Astrocyte of the cerebellum (primary cell): ENCODE results near the gene RTTN.

Source experiments
- DNase-seq: peaks from one replicate; pipeline ENCODE4 v3.0.0-alpha.2; 2011; ENCODE audit warnings: low read depth
- H3K4me3 ChIP-seq: 2 replicates; pipeline ENCODE4 v1.5.1; 2011; ENCODE audit warnings: mild to moderate bottlenecking, low read depth, low read length, moderate library complexity
- in situ Hi-C: cut with HindIII; loops from 2 replicates; pipeline ENCODE4 v1.10.0; 2017; ENCODE audit warnings: low sequenced_read_pairs
- TF ChIP-seq, protein P1 (sequence below): IDR thresholded peaks from 2 replicates; pipeline ENCODE4 v1.5.1; 2012; ENCODE audit warnings: low read length, low read depth, moderate library complexity, mild to moderate bottlenecking; ENCODE audit errors: missing control alignments

Gene RTTN

DNA sequence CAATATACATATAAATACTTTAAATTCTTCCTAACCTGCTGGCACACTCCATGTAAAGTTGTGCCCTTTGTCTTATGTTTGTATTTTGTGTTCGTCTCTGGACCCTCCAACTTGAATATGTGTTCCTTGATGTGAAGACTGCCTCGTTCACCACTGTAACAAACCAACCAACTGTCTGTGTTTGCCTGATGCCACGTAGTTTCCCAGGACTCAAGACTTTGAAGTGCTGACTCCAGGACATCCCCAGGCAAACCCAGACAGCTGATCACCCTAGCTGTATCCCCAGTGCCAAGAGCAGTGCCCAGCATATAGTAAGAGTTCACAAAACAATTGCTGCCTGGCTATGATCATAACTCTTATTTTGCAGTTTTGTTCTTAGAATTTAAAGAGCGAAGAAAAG is 242.3 kb downstream of the RTTN start:
- no peak overlapping the region for H3K4me3 ChIP-seq
- in situ Hi-C loops, result no loop called here
- TF ChIP-seq, protein P1, sequence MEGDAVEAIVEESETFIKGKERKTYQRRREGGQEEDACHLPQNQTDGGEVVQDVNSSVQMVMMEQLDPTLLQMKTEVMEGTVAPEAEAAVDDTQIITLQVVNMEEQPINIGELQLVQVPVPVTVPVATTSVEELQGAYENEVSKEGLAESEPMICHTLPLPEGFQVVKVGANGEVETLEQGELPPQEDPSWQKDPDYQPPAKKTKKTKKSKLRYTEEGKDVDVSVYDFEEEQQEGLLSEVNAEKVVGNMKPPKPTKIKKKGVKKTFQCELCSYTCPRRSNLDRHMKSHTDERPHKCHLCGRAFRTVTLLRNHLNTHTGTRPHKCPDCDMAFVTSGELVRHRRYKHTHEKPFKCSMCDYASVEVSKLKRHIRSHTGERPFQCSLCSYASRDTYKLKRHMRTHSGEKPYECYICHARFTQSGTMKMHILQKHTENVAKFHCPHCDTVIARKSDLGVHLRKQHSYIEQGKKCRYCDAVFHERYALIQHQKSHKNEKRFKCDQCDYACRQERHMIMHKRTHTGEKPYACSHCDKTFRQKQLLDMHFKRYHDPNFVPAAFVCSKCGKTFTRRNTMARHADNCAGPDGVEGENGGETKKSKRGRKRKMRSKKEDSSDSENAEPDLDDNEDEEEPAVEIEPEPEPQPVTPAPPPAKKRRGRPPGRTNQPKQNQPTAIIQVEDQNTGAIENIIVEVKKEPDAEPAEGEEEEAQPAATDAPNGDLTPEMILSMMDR, result no peak
- DNase-seq, result no peak

DNA sequence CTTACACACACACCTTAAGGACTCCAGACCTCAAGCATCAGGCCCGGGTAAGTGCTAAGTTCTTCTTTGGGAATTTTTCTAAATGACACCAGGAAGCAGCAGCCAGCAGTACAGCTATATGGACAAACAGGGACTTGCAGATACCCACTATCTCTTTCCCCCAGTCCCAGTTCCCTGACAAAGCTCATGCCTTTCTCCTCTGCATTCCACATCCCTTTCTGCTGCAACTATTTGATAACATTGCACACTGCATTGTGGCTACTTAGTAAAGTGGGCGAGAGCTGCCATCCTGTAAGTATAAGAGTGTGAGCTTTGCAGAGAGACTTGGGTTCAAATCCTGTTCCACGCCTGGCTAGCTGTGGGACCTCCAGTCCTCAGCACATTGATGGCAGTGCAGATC is 243.8 kb downstream of the RTTN start:
- TF ChIP-seq, protein P1, result no peak
- no peak for DNase-seq
- H3K4me3 ChIP-seq, result no peak overlapping the region
- in situ Hi-C loops, result no loop called here

DNA sequence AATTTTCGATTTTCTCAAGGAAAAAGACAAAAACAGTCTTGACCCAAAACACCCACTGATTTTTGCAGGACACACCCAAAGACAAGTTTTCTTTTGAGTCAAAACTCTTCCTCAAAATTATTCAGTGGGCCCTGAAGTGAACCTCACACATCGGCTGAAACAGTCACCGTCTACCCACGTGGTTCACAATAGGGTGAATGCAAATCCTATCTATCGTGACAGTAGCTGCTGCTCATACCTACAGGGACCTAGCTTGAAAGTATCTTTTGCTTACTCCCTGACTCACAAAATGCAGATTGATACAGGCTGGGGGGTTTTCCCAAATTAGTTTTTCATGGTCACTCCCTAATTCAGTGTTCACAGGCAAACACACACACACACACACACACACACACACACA is 247.1 kb downstream of the RTTN start:
- in situ Hi-C loops, result no loop called here
- TF ChIP-seq, protein P1, result no peak
- H3K4me3 ChIP-seq, result no peak overlapping the region
- DNase-seq, result no peak

DNA sequence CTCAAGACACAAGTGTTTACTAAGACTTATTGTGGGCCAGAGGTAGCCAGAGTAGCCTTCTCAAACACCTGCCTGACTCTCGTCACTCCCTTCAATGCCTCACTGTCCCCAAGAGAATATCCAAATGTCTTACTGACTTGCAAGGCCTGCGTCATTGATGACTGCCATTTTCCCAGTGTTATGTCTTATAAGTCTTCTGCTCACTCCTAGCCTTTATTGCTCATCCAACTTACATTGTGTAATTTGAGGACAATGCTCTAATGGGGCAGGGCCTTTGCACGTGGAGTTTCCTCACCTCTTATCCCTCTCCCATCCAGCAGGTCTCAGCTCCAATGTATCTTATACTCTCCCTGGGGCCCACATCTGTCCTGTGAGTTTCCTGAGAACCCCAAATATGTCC is 247.7 kb downstream of the RTTN start:
- in situ Hi-C loops, result no loop called here
- H3K4me3 ChIP-seq, result no peak overlapping the region

DNA sequence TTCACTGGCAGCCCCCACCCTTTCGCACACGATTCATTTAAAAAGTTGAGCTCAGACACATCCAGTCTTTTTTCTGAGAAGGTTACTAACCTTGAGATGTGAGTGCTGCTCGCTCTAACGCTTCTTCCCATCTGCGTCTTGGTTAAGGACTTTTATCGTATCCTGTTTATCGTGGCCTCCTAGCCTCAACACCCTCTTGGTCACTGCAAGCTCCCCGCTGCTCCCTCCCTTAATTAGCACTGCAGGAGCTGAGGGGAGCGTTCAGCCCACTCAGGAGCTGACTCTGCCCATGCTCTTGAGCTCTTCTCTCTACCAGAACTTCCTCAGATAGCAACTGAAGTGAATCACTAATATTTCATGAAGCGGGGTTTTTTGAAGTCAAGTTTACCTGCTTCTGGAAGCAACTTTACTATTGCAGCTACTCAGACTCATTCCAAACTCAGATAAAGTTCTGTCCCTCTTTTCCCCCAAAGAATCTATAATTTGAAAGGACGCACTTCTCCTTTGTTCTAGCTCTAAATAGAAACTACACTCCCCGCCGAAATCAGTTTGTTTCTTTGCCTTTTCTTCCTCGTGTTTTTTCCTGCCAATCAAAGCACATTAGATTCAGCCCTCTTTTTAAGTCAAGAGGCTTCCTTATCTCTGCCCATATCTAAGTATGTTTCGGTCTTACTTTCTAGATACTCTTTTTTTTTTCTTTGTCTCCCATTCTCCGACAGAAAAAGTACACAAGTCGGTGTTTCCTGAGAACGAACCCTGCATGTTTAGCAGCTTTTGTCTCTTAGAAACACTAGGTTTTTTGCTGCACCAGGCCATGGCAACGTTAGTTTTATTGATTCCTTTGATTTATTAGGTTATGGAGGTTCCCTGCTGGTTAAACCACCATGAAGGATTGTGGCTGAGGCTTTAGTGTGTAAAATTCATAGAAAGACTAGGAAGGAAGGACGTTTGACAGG is 248.5 kb downstream of the RTTN start:
- in situ Hi-C loops, result no loop called here
- no peak overlapping the region for H3K4me3 ChIP-seq

More for the DNA sequence above, 247.7 kb downstream of the RTTN start:
- TF ChIP-seq, protein P1, result no peak
- no peak for DNase-seq

DNA sequence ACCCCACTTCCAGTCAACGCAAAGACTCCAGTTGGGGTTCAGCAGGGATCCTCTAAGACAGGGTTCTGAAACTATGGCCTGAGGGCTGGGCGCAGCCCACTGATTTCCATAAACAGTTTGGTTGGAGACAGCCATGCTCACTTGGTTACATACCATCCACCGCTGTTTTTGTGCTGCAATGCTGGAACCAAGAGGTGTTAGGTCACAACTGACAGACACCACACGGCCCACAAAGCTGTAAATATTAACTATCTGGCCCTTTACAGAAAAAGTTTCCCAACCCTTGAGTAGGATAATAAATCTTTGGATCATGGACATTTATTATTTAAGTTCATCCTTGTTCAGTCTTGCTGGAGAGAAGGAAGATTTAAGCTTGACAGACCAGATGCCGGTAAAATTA is 249.4 kb downstream of the RTTN start:
- no peak for DNase-seq

More for the DNA sequence above, 248.5 kb downstream of the RTTN start:
- TF ChIP-seq, protein P1, result no peak
- no peak for DNase-seq

More for the DNA sequence above, 249.4 kb downstream of the RTTN start:
- TF ChIP-seq, protein P1, result no peak
- in situ Hi-C loops, result no loop called here
- H3K4me3 ChIP-seq, result no peak overlapping the region
